Common myeloid progenitor, CD34-positive (primary cell): ENCODE data around the gene FBXW7.

ENCODE experiments used
- CTCF ChIA-PET: fragments of 350-600 bp; sonication (Branson Sonifier 250); formaldehyde crosslinking; loops from one replicate; lab custom pipeline; 2021; ENCODE audit warnings: antibody characterized with exemption; lab: Charles Lee
- POLR2A ChIA-PET: fragments of 350-600 bp; sonication (Branson Sonifier 250); formaldehyde crosslinking; loops from one replicate; lab custom pipeline; 2021; ENCODE audit warnings: antibody characterized with exemption; lab: Charles Lee
- DNase-seq, 3 donors: peaks; one replicate each; pipeline versions ENCODE4 v3.0.0 to v3.0.0-alpha.2; 2013
- H3K27ac ChIP-seq, 2 experiments: 1 replicate in 1 of 2; 2 replicates in 1 of 2; pipeline ENCODE4 v1.7.0; 2013; ENCODE audit warnings: inconsistent platforms in 2 of 2, low read length in 2 of 2, mild to moderate bottlenecking in 2 of 2, low read depth in 1 of 2, moderate library complexity in 1 of 2; ENCODE audit not compliant: severe bottlenecking in 2 of 2, insufficient read depth in 1 of 2, poor library complexity in 1 of 2
- H3K27me3 ChIP-seq, 5 experiments: replicated peaks in 2 of 5; 1 replicate in 3 of 5; 2 replicates in 2 of 5; pipeline versions ENCODE4 v1.6.1 to v1.7.0; 2013; ENCODE audit warnings: low read length in 4 of 5, mild to moderate bottlenecking in 2 of 5, moderate library complexity in 2 of 5, inconsistent platforms in 1 of 5; ENCODE audit not compliant: insufficient read depth in 5 of 5, control insufficient read depth in 4 of 5
- H3K36me3 ChIP-seq, 4 experiments: 1 replicate in 2 of 4; 2 replicates in 2 of 4; pipeline versions ENCODE4 v1.6.1 to v1.7.0; 2013; ENCODE audit warnings: low read length in 3 of 4, control low read depth in 1 of 4, mild to moderate bottlenecking in 1 of 4; ENCODE audit not compliant: control insufficient read depth in 4 of 4, insufficient read depth in 4 of 4
- H3K4me1 ChIP-seq, 4 experiments: 1 replicate in 3 of 4; 2 replicates in 1 of 4; pipeline versions ENCODE4 v1.6.1 to v1.7.1; 2013; ENCODE audit warnings: low read length in 3 of 4, mild to moderate bottlenecking in 3 of 4, control low read depth in 1 of 4, inconsistent platforms in 1 of 4, moderate library complexity in 1 of 4; ENCODE audit not compliant: control insufficient read depth in 4 of 4, insufficient read depth in 4 of 4; ENCODE audit errors: control extremely low read depth in 1 of 4
- H3K4me3 ChIP-seq, 7 experiments: 1 replicate in 4 of 7; 2 replicates in 3 of 7; pipeline versions ENCODE4 v1.5.1 to v1.7.0; 2013; ENCODE audit warnings: mild to moderate bottlenecking in 7 of 7, low read length in 6 of 7, moderate library complexity in 6 of 7, inconsistent platforms in 2 of 7, low read depth in 2 of 7, control low read depth in 1 of 7; ENCODE audit not compliant: insufficient read depth in 4 of 7, control insufficient read depth in 1 of 7; ENCODE audit errors: extremely low read depth in 1 of 7
- H3K9me3 ChIP-seq, 5 experiments: 1 replicate in 4 of 5; 2 replicates in 1 of 5; pipeline versions ENCODE4 v1.6.1 to v1.7.1; 2013; ENCODE audit warnings: low read length in 4 of 5, mild to moderate bottlenecking in 2 of 5, inconsistent platforms in 1 of 5, low read depth in 1 of 5, moderate library complexity in 1 of 5; ENCODE audit not compliant: control insufficient read depth in 4 of 5, insufficient read depth in 2 of 5; ENCODE audit errors: control extremely low read depth in 1 of 5
- WGBS: methylation state at CpG from one replicate; pipeline ENCODE4 v1.1.5; 2013; ENCODE audit not compliant: insufficient coverage; 5-methylcytosine and 5-hydroxymethylcytosine counted together

The FBXW7 gene

GRCh38 chr4:152342293-152342692 is 193.6 kb downstream of the FBXW7 start:
- H3K4me3 ChIP-seq, result no peak overlapping the region
- no peak for DNase-seq
- POLR2A ChIA-PET, result no interaction called here
- H3K4me1 ChIP-seq, result no peaks in the 10 kb centered on the region
- no peaks in the 10 kb centered on the region for H3K9me3 ChIP-seq
- peaks cover 0 to 18% (median 7%) of the 10 kb centered on the region in 4 experiments for H3K36me3 ChIP-seq
- H3K27me3 ChIP-seq, result no peaks in the 10 kb centered on the region
- WGBS, result 71% methylated on average over 1 of the region's 3 CpGs
- CTCF ChIA-PET, result no interaction called here
- no peak overlapping the region for H3K27ac ChIP-seq

- Histone ChIP-seq H3K9me3 (no peaks in the 10 kb centered on the region), H3K27ac (no peak overlapping the region), H3K36me3 (peaks cover 2 to 13% (median 6%) of the 10 kb centered on the region in 4 experiments), H3K27me3 (no peaks in the 10 kb centered on the region), H3K4me3 (no peak overlapping the region), H3K4me1 (no peaks in the 10 kb centered on the region)
- ChIA-PET POLR2A (no interaction called here), CTCF (no interaction called here)
- DNase-seq, result no peak
- 91% methylated on average over 3 of the region's 3 CpGs for WGBS
Observed at GRCh38 chr4:152340818-152341217, 195.1 kb downstream of the FBXW7 start.

GRCh38 chr4:152339576-152339975 is 196.3 kb downstream of the FBXW7 start:
- no peak overlapping the region for H3K27ac ChIP-seq
- CTCF ChIA-PET, result interaction anchor here (1.0 kb wide), 1 partner anchor 11 kb away, joined by 4 read pairs; no protein-coding TSS in a partner anchor
- peaks cover 0 to 13% (median 7%) of the 10 kb centered on the region in 4 experiments for H3K36me3 ChIP-seq
- H3K4me1 ChIP-seq, result no peaks in the 10 kb centered on the region
- H3K4me3 ChIP-seq, result no peak overlapping the region
- no peaks in the 10 kb centered on the region for H3K27me3 ChIP-seq
- WGBS, result 90% methylated on average over 2 of the region's 4 CpGs
- no peaks in the 10 kb centered on the region for H3K9me3 ChIP-seq
- POLR2A ChIA-PET, result no interaction called here
- DNase-seq, result no peak

- Histone ChIP-seq H3K36me3 (peaks cover 5 to 10% (median 6%) of the 10 kb centered on the region in 4 experiments), H3K27me3 (no peaks in the 10 kb centered on the region), H3K4me3 (no peak overlapping the region), H3K4me1 (no peaks in the 10 kb centered on the region), H3K9me3 (no peaks in the 10 kb centered on the region), H3K27ac (no peak overlapping the region)
- POLR2A ChIA-PET, result no interaction called here
- 0% methylated on average over 1 of the region's 3 CpGs for WGBS
- CTCF ChIA-PET, result no interaction called here
- no peak for DNase-seq
Observed at GRCh38 chr4:152334931-152335330, 201.0 kb downstream of the FBXW7 start.

- H3K27ac ChIP-seq, result no peak overlapping the region
- no peaks in the 10 kb centered on the region for H3K4me1 ChIP-seq
- no peak overlapping the region for H3K4me3 ChIP-seq
- CTCF ChIA-PET, result no interaction called here
- peaks cover 7 to 21% (median 19%) of the 10 kb centered on the region in 4 experiments for H3K36me3 ChIP-seq
- POLR2A ChIA-PET, result no interaction called here
- H3K9me3 ChIP-seq, result no peaks in the 10 kb centered on the region
- WGBS, result no CpG with 5 or more reads among the region's 2 CpGs
- no peaks in the 10 kb centered on the region for H3K27me3 ChIP-seq
- DNase-seq, result no peak
Observed at GRCh38 chr4:152331042-152331441, 204.8 kb downstream of the FBXW7 start.

- ChIA-PET CTCF (interaction anchor here (1.6 kb wide), 1 partner anchor 11 kb away, joined by 4 read pairs; no protein-coding TSS in a partner anchor), POLR2A (interaction anchor here (0.6 kb wide), 1 partner anchor 788 kb away, joined by 4 read pairs; no protein-coding TSS in a partner anchor)
- no peak for DNase-seq
- Histone ChIP-seq H3K9me3 (no peaks in the 10 kb centered on the region), H3K36me3 (peaks cover 11 to 33% (median 21%) of the 10 kb centered on the region in 4 experiments), H3K27ac (no peak overlapping the region), H3K27me3 (no peaks in the 10 kb centered on the region), H3K4me3 (no peak overlapping the region), H3K4me1 (no peaks in the 10 kb centered on the region)
- WGBS, result no CpG with 5 or more reads among the region's 1 CpG
Observed at GRCh38 chr4:152328582-152328981, 207.3 kb downstream of the FBXW7 start.

GRCh38 chr4:152327606-152328453 is 208.1 kb downstream of the FBXW7 start:
- no peak overlapping the region for H3K27ac ChIP-seq
- peaks cover 11 to 36% (median 27%) of the 10 kb centered on the region in 4 experiments for H3K36me3 ChIP-seq
- H3K27me3 ChIP-seq, result no peaks in the 10 kb centered on the region
- CTCF ChIA-PET, result interaction anchor here (1.6 kb wide), 1 partner anchor 12 kb away, joined by 4 read pairs; no protein-coding TSS in a partner anchor
- H3K9me3 ChIP-seq, result no peaks in the 10 kb centered on the region
- DNase-seq, result no peak
- H3K4me1 ChIP-seq, result no peaks in the 10 kb centered on the region
- WGBS, result 100% methylated on average over 2 of the region's 6 CpGs
- no peak overlapping the region for H3K4me3 ChIP-seq
- POLR2A ChIA-PET, result interaction anchor here (0.6 kb wide), 1 partner anchor 787 kb away, joined by 4 read pairs; no protein-coding TSS in a partner anchor
